Astrocyte of the spinal cord (primary cell): ENCODE data around the gene NUDT14.

ENCODE experiments used
- DNase-seq: peaks from one replicate; pipeline ENCODE4 v3.0.0; 2011; ENCODE audit warnings: low read depth, low spot score
- H3K4me3 ChIP-seq: 2 replicates; pipeline ENCODE4 v1.5.1; 2011; ENCODE audit warnings: low read depth, mild to moderate bottlenecking, low read length, moderate library complexity
- CTCF ChIP-seq: IDR thresholded peaks from 2 replicates; pipeline ENCODE4 v1.5.1; 2012; ENCODE audit warnings: low read depth, mild to moderate bottlenecking, low read length, inconsistent platforms
- in situ Hi-C: cut with HindIII; loops from 2 replicates; pipeline ENCODE4 v1.10.0; 2017; ENCODE audit warnings: low sequenced_read_pairs

NUDT14 gene

GRCh38 chr14:105185001-105185400 is 3.9 kb upstream of the NUDT14 start:
- in situ Hi-C loops = no loop called here
- no peak for DNase-seq
- no peak for TF ChIP-seq CTCF
- no peak overlapping the region for H3K4me3 ChIP-seq

GRCh38 chr14:105184461-105184860 is 3.3 kb upstream of the NUDT14 start:
- no peak for DNase-seq
- in situ Hi-C loops = no loop called here
- TF ChIP-seq CTCF = no peak
- no peak overlapping the region for H3K4me3 ChIP-seq

GRCh38 chr14:105182296-105183020 is 1.3 kb upstream of the NUDT14 start:
- in situ Hi-C loops = no loop called here
- no peak for DNase-seq
- H3K4me3 ChIP-seq = no peak overlapping the region
- no peak for TF ChIP-seq CTCF

- no peak for TF ChIP-seq CTCF
- DNase-seq = no peak
- no peak overlapping the region for H3K4me3 ChIP-seq
- in situ Hi-C loops = no loop called here
Observed at GRCh38 chr14:105181549-105182295, 610 bp upstream of the NUDT14 start.

GRCh38 chr14:105179191-105179590 is 1.9 kb downstream of the NUDT14 start:
- no peak for TF ChIP-seq CTCF
- in situ Hi-C loops = no loop called here
- H3K4me3 ChIP-seq = no peak overlapping the region
- no peak for DNase-seq

GRCh38 chr14:105178868-105179140 is 2.3 kb downstream of the NUDT14 start:
- no peak for DNase-seq
- in situ Hi-C loops = no loop called here
- no peak for TF ChIP-seq CTCF
- H3K4me3 ChIP-seq = no peak overlapping the region
